HG03135 (cell line): ENCODE measurements around the gene PODXL.
"Not testable (repeated sequence)": the region's sequence is repeated elsewhere in the genome, so short reads cannot be mapped to it uniquely, and the experiment has no call there.

ENCODE experiments used
- ATAC-seq: cut with Tn5 transposase; IDR thresholded peaks from one replicate; pipeline ENCODE4 v1.9.1; 2021; ENCODE audit warnings: mild to moderate bottlenecking, moderate library complexity; ENCODE audit not compliant: unreplicated experiment

PODXL gene

DNA sequence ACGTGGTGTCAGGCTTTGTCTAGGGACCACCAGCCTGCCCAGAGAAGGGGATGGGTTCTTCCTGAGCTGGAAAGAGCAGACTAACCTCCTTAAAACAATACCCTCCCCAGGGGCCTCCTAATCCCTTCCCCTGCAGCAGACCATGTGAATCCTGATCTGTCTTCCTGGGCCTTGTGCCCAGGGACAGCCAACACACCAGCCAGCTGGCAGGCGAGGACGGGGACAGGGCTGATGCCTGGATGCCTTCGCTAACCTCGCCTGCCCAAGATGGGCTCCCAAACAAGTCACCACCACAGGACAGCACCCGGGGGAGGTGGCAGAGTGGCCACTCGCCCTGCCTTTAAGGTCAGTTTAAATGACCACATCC lies 17.6 kb downstream of the PODXL start:
- ATAC-seq: no peak

DNA sequence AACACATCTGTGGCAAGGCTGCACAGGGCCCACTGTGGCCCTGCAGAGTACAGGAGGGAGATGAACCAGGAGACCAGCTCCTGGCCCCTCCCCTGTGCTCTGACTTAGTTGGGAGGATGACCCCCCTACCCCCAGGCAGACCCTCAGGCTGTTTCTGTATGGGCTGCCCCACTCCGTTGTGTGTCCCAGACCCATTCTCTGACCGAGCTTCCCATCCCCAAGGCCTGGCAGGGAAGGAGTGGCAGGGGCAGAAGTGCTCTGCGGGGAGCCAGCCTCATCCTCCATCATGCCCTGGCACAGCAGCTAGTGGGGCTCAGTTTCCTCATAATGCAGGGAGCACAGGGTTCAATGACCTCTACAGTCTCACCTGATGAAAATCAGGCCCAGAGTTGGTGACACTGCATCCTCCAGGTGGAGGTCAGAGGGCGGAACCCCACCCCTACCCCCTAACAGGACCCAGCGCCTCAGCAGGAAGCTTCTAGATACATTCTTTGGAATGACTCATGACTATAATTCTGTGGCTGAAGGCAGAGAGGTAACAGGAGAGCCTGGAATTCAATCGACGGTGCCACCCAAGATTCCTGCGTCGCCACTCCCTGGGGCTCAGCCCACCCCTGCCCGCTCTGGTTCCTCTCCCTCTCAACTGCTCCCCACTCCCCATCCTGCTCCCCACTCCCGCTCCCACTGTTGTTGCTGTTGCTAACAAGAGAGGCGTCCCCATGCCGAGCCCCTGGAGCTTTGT lies 18.2 kb downstream of the PODXL start:
- no peak for ATAC-seq

DNA sequence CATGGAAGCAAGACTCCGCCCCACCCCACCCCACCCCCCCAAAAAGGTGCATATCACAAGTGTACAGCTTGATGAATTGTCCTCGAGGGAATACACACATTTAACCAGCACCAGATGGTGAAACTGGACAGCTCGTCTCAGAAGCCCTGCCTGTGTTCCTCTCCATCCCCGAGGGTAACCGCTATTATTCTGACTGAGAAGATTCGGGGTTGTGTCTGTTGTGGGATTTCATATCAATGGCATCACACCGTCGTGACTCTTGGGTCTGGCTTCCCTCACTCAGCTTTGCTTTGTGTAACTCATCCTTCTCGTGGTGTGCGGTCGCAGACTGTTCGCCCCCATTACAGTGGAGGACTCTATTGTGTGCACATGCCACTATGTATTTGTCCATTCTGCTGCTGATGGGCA lies 18.9 kb downstream of the PODXL start:
- no peak for ATAC-seq

DNA sequence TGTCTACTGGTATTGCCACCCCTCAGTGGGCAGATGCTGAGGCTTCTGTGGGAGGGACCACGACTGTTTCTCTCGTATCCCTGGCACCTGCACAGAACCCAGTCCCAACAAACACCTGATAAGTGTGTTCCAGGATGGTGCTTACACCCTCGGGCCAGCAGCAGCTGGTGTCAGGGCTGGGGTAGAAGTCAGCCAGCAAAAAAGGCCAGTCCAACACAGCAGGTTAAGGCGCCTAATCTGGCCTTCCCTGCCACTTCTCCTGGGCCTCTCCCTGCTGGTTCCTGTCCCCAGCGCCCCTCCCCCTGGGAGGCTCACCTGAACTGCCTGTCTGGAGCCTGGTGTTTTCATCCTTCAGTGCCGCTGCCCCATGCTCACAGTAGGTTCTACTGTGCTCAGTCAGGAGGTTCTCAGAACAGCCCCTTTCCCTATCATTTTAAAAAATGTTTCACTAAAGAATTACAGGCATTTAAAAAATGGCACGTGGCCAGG lies 20.0 kb downstream of the PODXL start:
- ATAC-seq: no peak

DNA sequence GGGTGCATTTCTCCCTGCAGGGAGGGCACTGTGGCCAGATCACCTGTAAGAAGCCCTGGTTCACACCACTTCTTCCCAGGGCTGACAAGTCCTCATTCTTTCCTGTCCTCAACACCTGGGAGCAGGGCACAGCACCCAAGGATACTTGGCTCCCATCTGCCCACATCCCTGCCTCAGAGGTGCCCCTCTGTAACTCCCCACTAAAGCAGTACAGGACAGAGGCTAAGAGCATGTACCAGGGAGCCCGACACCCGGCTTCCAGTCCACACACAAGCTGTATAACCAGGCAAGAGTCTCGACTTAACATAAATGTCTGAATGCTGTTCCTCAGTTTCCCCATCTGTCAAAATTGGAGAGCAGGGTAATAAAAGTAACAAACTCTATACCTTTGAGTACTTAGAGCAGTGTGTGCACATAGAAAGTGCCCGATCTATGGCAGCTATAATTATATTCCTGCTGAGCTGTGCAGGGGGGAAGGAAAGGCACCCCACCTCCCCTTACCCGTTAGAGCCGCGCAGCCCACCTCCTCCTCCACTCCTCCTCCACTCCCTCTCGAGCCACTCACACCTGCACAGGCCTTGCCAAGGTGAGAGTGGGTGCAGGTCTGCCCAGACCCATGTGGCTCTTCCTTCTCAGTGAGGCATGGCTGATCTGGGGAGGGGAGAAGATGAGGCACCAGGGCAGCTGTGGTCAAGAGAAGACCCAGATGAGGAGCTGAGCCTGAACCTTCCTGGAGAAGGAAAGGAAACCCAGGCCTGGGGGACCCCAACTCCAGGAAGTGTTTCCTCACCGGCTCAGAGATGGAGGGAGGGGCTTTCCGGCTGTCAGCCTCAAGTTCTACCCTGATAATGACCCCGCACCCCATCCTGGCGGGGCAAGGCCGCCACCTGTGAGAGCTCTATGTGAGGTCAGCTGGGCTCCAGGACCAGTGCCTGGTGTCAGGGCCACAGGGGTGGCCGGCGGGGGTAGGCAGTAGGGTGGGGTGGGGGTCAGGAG lies 22.6 kb downstream of the PODXL start:
- ATAC-seq: no peak

DNA sequence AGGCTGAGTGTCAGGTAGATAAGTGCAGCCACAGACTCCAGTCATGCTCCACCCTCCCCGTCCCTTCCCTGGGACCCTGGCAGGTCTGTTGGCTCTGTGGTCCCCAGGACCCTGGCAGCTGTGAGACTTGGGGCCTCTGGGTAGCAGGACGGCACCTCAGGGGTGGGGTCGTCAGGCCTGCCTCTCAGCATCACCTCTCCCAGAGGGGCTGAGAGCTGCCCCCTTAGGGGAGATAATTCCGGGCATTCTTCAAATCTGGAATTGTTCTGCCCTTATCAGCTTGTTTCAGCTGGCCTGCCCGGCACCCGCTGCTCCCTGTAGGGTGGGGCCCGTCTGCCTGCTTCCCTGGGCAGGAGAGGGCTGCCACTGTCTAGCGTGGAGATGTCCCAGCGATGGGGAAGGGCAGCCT lies 23.3 kb downstream of the PODXL start:
- ATAC-seq: no peak

DNA sequence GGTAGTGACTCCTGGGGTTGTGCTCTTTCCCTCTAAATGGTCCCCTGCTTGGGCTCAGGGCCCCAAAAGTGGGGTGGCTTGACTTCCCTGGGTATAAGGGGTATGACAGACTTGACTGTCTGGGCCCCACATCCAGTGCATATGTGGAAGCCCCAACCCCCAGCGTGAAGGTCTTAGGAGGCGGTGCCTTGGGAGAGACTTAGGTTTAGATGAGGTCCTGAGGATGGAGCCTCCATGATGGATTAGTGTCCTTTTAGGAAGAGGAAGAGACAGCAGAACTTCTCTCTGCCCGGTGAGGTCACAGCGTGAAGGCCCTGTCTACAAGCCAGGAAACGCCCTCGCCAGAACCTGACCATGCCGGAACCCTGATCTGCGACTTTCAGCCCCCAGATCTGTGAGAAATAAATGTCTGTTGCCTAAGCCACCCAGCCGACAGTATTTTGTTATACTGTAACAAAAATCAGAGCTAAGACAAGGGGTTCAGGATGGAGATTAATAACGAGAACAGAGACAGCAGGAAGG lies 23.8 kb downstream of the PODXL start:
- no peak for ATAC-seq

DNA sequence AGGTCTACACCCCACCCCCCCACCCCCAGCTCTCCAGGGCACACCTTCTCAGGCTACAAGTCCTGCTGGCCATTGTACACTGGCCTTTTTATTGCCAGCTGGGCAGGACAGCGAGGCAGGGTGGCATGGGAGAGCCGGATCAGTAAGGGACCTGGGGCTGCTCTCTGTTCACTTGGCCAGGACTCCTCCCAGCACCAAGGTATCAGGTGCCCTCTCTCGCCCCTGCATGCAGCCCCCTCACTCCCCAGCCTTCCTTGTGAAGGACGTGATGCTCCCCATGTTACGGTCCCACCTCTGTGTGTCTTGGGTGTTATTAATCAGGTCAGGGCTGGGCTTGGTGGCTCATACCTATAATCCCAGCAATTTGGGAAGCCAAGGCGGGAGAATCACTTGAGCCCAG lies 26.3 kb downstream of the PODXL start:
- ATAC-seq: no peak

DNA sequence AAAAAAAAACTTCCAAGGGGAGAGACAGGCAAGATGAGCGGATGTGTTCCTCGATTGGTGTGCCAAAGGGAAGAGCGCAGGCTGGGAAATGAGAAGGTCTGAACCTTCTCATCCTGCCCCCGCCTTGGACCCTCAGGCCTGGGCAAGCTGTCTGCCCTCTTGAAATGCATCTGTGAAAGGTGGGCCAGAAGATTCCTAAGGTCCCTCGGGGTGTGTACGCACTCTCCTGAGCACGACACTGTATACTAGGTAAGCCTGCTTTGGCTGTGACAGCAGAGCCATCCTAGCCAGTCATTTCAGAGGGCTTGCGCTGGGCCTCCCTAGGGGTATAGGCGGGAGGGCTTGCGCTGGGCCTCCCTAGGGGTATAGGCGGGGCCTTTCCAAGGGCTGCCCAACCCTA lies 26.8 kb downstream of the PODXL start:
- no peak for ATAC-seq

DNA sequence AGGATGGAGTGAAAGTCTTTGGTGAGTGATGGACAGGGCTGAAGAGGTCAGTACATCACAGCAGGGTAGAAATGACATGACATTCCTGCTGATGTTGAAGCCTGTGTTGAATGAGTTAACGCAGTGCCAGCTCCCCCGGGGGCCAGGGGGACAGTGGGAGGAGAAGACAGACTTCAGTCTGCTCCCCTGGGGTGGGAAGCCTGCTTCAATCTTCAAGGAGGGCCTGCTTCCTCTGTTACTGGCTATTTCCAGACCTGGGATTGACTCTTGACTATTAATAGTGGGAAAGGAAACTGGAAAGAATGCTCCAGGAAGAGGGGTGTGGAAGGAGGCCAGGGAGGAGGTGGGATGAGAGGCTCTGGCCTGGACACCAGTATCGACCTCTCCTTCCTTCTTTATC lies 27.2 kb downstream of the PODXL start:
- no peak for ATAC-seq

DNA sequence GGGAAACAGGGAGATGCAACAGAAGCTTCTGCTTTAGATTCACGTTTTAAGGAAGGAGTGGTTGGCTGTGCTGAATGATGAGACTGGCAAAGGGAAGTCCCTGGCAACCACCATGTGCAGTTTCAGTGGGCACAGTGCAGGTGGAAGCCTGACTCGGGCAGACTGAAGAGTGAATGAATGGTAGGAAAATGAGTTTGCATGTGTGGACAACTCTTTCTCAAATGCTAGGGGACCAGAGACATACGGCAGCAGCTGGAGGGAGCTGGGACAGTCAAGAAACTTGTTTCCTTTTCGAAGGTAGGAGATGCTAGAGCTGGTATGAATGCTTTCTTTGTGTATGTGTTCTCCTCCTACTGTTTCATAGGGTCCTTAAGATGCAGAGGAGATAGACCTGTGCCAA lies 29.0 kb downstream of the PODXL start:
- no peak for ATAC-seq

DNA sequence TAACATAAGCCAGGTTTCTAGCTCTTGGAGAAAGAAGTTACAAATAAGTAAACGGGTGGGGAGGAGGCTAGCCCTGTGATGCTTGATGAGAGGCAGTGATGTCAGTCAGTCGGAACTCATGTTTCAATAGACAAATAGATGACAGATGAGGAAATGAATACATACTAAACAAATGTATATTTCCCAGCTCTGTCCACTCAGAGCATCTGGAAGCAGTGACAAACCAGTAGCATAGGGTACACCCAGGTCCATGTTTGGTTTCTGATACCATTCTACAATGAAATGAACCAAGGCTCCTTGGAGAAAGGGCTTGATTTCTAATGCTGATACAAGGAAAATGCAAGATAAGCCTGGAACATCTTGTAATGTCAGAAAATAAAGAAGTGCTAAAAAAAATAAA lies 30.6 kb downstream of the PODXL start:
- ATAC-seq: no peak

DNA sequence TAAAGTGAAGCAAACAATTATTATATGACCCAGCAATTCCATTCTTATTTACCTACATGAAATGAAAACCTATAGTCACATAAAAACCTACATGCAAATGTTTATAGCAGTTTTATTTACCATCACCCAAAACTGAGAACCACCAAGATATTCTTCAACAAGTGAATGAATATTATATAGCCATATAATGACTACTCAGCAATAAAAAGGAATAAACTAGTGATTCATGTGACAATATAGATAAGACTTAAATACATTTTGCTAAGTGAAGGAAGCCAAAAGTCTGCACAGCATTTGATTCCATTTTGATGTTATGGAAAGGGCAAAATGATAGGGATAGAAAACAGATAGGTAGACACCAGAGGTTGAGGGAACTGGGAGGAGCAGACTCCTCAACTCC lies 31.7 kb downstream of the PODXL start:
- no peak for ATAC-seq

DNA sequence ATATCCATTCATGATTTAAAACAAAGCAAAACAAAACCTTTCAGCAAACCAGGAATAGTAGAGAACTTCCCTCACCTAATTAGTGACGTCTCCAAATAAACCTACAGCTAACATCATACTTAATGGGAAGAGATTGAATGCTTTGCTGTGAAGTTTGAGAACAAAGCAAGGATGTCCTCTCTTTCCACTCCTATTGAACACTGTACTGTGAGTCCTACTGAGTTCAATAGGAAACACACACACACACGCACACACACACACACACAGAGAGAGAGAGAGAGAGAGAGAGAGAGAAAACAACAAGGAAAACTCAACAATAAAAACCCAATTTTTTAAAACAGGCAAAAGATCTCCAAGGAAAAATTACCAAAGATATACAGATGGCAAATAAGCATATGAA lies 32.3 kb downstream of the PODXL start:
- ATAC-seq: no peak

DNA sequence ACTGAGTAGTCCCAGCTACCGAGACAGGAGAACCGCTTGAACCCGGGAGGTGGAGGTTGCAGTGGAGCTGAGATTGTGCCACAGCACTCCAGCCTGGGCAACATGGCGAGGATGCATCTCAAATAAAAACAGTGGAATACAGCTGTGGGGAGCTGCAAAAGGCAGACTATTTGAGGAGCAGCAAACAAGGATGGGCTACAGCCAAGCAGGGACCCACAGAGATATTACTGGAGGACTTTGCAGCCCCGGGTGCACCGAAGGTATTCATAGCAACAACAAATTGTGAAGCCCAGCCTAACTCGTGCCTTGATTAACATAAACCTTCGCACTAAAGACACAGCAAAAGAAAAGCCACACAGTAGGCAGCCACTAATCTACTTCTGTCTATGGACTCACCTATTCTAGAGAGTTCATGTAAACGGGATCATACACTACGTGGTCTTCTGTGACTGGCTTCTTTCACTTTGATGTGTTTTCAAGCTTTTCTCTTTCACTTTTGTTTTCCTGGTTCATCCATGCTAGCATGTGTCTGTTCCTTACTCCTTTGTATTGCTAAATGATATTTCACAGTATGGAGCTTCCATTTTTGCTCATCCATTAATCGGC lies 34.0 kb downstream of the PODXL start:
- ATAC-seq: no peak

DNA sequence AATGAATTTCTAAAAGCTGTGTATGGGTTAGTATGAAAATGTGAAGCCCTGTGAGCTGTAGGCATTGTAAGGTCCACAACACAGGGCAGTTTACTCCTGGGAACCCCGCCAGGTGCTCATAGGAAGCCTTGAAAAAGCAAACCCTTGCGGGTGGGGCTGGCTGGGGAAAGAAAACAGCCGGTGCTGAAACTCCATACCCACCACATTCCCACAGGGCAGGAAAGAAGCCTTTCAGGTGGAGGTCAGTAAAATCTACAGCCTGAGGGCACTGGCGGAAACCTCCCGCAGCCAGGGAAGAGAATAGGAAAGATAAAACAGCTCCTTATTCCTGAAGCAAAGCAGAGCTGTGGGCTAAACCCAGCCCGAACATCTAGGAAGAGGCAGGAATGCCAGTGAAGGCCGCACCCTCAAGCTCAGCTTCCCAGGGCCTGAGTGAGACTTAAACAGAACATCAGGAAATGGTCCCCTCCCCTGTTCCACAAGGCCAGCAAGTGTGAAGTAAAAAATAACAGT lies 34.7 kb downstream of the PODXL start:
- no peak for ATAC-seq

DNA sequence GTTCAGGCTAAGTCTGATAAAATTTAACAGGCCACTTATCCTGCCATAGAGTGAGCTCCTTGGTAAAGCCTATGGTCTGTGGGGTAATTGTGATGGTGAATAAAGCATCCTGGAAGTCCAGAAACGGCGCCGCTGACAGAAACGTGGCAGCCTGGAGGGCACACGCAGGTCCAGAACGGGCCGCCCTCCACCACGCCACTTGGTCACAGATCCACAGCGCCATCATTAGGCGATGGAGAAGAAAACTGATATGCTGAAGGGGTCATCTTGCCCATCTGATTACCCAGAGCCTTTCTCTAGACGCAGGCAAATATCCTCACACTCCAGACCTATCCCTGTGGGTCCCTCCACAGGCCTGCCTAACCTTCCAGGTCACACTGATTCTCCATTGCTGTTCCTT lies 37.8 kb downstream of the PODXL start:
- ATAC-seq: no peak

DNA sequence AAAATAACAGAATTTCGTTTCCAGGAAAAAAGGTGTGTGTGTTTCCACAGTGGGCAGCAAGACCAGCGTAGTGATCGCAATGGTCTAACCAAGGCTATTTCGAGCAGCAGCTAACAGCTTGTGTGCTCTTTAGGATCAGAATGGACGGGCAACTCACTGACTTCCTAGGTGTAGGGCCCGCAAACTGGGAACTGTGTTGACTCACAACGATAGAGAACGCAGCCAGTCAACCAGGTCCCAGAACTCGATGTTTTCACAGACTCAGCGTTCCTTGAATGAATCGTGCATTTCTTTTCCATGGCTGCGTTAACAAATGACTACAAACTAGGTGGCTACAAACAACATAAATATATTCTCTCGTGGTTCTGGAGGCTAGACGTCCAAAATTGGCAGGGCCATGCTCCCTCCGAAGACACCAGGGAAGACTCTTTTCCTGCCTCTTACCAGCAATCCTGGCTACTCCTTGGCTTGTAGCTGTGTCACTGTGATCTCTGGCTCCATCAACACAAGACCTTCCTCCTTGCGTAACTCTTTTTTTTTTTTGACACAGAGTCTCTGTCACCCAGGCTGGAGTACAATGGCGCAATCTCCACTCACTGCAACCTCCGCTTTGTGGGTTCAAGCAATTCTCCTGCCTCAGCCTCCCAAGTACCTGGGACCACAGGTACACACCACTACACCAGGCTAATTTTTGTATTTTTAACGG lies 39.1 kb downstream of the PODXL start:
- no peak for ATAC-seq

DNA sequence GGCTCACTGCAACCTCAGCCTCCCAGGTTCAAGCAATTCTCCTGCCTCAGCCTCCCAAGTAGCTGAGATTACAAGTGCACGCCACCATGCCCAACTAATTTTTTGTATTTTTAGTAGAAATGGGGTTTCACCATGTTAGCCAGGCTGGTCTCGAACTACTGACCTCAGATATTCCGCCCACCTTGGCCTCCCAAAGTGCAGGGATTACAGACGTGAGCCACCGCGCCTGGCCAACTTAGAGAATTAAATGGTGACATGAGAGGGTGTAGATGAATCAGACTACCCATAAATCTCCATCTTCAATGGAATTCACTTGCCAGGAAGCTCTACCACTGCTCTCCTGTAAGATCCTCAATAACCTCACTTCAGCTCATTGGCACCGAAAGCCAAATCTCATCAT lies 41.0 kb downstream of the PODXL start:
- ATAC-seq: not testable (repeated sequence)

DNA sequence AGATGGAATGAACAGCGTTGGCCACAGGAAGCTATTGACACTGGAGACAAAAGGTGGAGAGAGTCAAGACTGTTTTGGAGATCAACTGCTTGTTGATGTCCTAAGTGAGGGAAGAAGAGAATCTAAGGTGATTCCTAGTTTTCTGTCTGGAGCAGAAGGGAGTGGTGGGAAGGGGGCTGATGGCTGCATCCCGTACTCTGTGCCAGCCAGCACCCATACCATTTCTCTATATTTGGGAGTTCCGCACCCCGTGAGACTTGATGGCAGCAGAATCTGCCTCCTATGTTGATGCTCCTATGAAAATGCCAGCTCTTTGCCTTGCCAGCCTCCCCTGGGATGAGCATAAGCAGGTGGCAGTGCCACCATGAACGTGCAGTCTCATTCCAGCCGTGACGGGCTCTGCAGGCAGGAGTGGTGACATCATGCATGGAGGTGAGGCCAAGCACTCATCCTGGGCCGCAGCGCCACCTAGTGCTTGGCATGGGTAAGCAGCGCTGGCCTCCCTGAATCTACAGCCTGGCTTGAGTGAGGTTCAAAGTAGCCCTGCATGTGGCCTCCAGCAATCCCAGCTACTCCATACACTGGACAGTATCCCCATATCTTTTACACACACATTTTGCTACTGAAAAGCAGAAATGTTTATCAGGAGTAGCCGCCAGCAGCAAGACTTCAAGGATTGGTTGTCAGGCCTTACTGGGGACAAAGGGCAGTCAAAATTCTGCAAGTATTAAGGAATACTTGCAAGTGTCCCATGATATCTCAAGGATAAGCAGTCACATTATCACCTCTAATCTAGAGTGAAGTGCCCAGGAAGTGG lies 43.0 kb downstream of the PODXL start:
- ATAC-seq: peak; percentile 90
